Measurements from ENCODE around the gene ARHGAP22.

ARHGAP22 gene

GRCh38 chr10:48523212-48523819 is 81.6 kb downstream of the ARHGAP22 start:
- no peaks in the 10 kb centered on the region for H3K36me3 ChIP-seq (ENCODE audit: control insufficient read depth, insufficient read depth, low read length, severe bottlenecking)
- peak overlapping the region; percentile 70 for H3K9ac ChIP-seq (ENCODE audit: low read length)
- H3K4me3 ChIP-seq (ENCODE audit: low read length) = peak overlapping the region; percentile 78
- H3K27me3 ChIP-seq (replicated peaks; ENCODE audit: control insufficient read depth, insufficient read depth, low read length) = no peaks in the 10 kb centered on the region
- DNase-seq (ENCODE audit: low read depth) = peak; percentile 92
- no peaks in the 10 kb centered on the region for H3K9me3 ChIP-seq (ENCODE audit: control insufficient read depth, low read length)
- peaks cover 44% of the 10 kb centered on the region for H3K4me1 ChIP-seq (ENCODE audit: control insufficient read depth, insufficient read depth, low read length)

- peak overlapping the region; percentile 70 for H3K9ac ChIP-seq (ENCODE audit: low read length)
- no peaks in the 10 kb centered on the region for H3K9me3 ChIP-seq (ENCODE audit: control insufficient read depth, low read length)
- peaks cover 48% of the 10 kb centered on the region for H3K4me1 ChIP-seq (ENCODE audit: control insufficient read depth, insufficient read depth, low read length)
- H3K4me3 ChIP-seq (ENCODE audit: low read length) = no peak overlapping the region
- no peak for DNase-seq (ENCODE audit: low read depth)
- H3K27me3 ChIP-seq (replicated peaks; ENCODE audit: control insufficient read depth, insufficient read depth, low read length) = no peaks in the 10 kb centered on the region
- no peaks in the 10 kb centered on the region for H3K36me3 ChIP-seq (ENCODE audit: control insufficient read depth, insufficient read depth, low read length, severe bottlenecking)
Measured at GRCh38 chr10:48522011-48522765, 82.7 kb downstream of the ARHGAP22 start.

- H3K9ac ChIP-seq (ENCODE audit: low read length) = no peak overlapping the region
- no peak overlapping the region for H3K4me3 ChIP-seq (ENCODE audit: low read length)
- H3K9me3 ChIP-seq (ENCODE audit: control insufficient read depth, low read length) = peaks cover 2% of the 10 kb centered on the region
- DNase-seq (ENCODE audit: low read depth) = no peak
- H3K27me3 ChIP-seq (replicated peaks; ENCODE audit: control insufficient read depth, insufficient read depth, low read length) = no peaks in the 10 kb centered on the region
- H3K4me1 ChIP-seq (ENCODE audit: control insufficient read depth, insufficient read depth, low read length) = peaks cover 33% of the 10 kb centered on the region
- no peaks in the 10 kb centered on the region for H3K36me3 ChIP-seq (ENCODE audit: control insufficient read depth, insufficient read depth, low read length, severe bottlenecking)
Measured at GRCh38 chr10:48520594-48520993, 84.3 kb downstream of the ARHGAP22 start.

GRCh38 chr10:48520184-48520506 is 84.7 kb downstream of the ARHGAP22 start:
- DNase-seq (ENCODE audit: low read depth) = no peak
- H3K27me3 ChIP-seq (replicated peaks; ENCODE audit: control insufficient read depth, insufficient read depth, low read length) = no peaks in the 10 kb centered on the region
- no peak overlapping the region for H3K9ac ChIP-seq (ENCODE audit: low read length)

DNA sequence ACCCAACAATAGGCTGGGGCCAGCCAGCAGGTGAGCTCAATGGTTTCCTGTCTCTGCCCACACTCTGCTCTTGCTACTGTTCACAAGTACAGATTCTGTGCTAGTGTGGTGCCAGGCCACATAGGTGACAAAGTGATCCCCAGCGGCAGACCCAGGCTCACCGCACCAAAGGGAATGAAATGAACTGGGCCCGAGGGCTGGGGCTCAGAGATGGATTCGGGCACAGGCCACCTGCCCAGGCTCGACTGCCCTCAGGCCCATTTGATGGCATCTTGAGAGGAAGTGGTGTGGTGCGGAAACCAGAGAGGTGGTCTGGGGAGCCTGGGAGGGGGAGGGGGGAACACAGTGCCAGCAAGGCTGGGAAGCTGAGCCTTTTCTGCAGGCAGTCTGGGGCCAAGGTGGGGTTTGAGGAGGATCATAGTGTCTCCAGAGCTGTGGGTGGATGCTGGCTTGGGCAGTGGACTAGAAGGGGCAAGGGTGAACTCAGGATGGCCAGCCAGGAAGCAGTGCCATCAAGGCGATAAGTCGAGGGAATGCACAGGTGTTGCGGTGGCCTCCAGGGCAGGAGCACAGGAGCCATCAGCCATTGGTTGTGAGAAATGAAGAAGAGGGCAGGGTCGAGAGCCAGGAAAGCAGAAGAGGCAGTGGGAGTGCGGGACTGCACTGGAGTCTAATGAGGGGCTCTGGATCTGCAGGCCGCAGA is 85.2 kb downstream of the ARHGAP22 start:
- H3K27me3 ChIP-seq (replicated peaks; ENCODE audit: control insufficient read depth, insufficient read depth, low read length) = no peaks in the 10 kb centered on the region
- peaks cover 32% of the 10 kb centered on the region for H3K4me1 ChIP-seq (ENCODE audit: control insufficient read depth, insufficient read depth, low read length)
- no peak overlapping the region for H3K4me3 ChIP-seq (ENCODE audit: low read length)
- H3K9me3 ChIP-seq (ENCODE audit: control insufficient read depth, low read length) = peaks cover 12% of the 10 kb centered on the region
- DNase-seq (ENCODE audit: low read depth) = no peak
- H3K9ac ChIP-seq (ENCODE audit: low read length) = no peak overlapping the region
- H3K36me3 ChIP-seq (ENCODE audit: control insufficient read depth, insufficient read depth, low read length, severe bottlenecking) = no peaks in the 10 kb centered on the region

More at GRCh38 chr10:48520184-48520506, 84.7 kb downstream of the ARHGAP22 start:
- H3K9me3 ChIP-seq (ENCODE audit: control insufficient read depth, low read length) = peaks cover 7% of the 10 kb centered on the region
- no peaks in the 10 kb centered on the region for H3K36me3 ChIP-seq (ENCODE audit: control insufficient read depth, insufficient read depth, low read length, severe bottlenecking)
- H3K4me1 ChIP-seq (ENCODE audit: control insufficient read depth, insufficient read depth, low read length) = peaks cover 32% of the 10 kb centered on the region
- H3K4me3 ChIP-seq (ENCODE audit: low read length) = no peak overlapping the region

- H3K9ac ChIP-seq (ENCODE audit: low read length) = no peak overlapping the region
- peaks cover 32% of the 10 kb centered on the region for H3K4me1 ChIP-seq (ENCODE audit: control insufficient read depth, insufficient read depth, low read length)
- H3K9me3 ChIP-seq (ENCODE audit: control insufficient read depth, low read length) = peaks cover 18% of the 10 kb centered on the region
- no peak for DNase-seq (ENCODE audit: low read depth)
- H3K4me3 ChIP-seq (ENCODE audit: low read length) = no peak overlapping the region
- no peaks in the 10 kb centered on the region for H3K36me3 ChIP-seq (ENCODE audit: control insufficient read depth, insufficient read depth, low read length, severe bottlenecking)
- no peaks in the 10 kb centered on the region for H3K27me3 ChIP-seq (replicated peaks; ENCODE audit: control insufficient read depth, insufficient read depth, low read length)
Measured at GRCh38 chr10:48518986-48519385, 85.9 kb downstream of the ARHGAP22 start.

- no peak overlapping the region for H3K9ac ChIP-seq (ENCODE audit: low read length)
- H3K36me3 ChIP-seq (ENCODE audit: control insufficient read depth, insufficient read depth, low read length, severe bottlenecking) = no peaks in the 10 kb centered on the region
- no peak for DNase-seq (ENCODE audit: low read depth)
- no peaks in the 10 kb centered on the region for H3K27me3 ChIP-seq (replicated peaks; ENCODE audit: control insufficient read depth, insufficient read depth, low read length)
- peaks cover 32% of the 10 kb centered on the region for H3K4me1 ChIP-seq (ENCODE audit: control insufficient read depth, insufficient read depth, low read length)
- no peak overlapping the region for H3K4me3 ChIP-seq (ENCODE audit: low read length)
- peaks cover 25% of the 10 kb centered on the region for H3K9me3 ChIP-seq (ENCODE audit: control insufficient read depth, low read length)
Measured at GRCh38 chr10:48517911-48518811, 86.7 kb downstream of the ARHGAP22 start.

GRCh38 chr10:48517482-48517881 is 87.4 kb downstream of the ARHGAP22 start:
- H3K4me3 ChIP-seq (ENCODE audit: low read length) = no peak overlapping the region
- DNase-seq (ENCODE audit: low read depth) = no peak
- H3K4me1 ChIP-seq (ENCODE audit: control insufficient read depth, insufficient read depth, low read length) = peaks cover 25% of the 10 kb centered on the region
- peaks cover 26% of the 10 kb centered on the region for H3K9me3 ChIP-seq (ENCODE audit: control insufficient read depth, low read length)
- no peaks in the 10 kb centered on the region for H3K27me3 ChIP-seq (replicated peaks; ENCODE audit: control insufficient read depth, insufficient read depth, low read length)
- no peaks in the 10 kb centered on the region for H3K36me3 ChIP-seq (ENCODE audit: control insufficient read depth, insufficient read depth, low read length, severe bottlenecking)
- no peak overlapping the region for H3K9ac ChIP-seq (ENCODE audit: low read length)

DNA sequence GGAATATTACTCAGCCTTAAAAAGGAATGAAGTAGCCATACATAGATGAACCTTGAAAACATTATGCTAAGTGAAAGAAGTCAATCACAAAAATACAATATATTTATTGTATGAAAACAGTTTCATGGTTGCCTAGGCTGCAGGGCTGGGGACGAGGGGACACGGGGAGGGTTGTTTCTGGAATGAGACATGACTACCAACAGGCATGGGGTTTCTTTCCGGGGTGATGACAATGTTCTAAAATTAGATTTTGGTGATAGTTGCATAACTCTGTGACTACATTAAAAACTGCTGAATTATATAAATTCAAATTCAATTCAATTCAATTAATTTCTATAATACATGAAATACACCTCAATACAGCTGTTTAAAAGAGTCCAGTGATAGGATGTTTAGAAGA is 88.0 kb downstream of the ARHGAP22 start:
- Histone ChIP-seq H3K27me3 (replicated peaks; ENCODE audit: control insufficient read depth, insufficient read depth, low read length) (no peaks in the 10 kb centered on the region), H3K9ac (ENCODE audit: low read length) (no peak overlapping the region), H3K36me3 (ENCODE audit: control insufficient read depth, insufficient read depth, low read length, severe bottlenecking) (no peaks in the 10 kb centered on the region), H3K9me3 (ENCODE audit: control insufficient read depth, low read length) (peaks cover 26% of the 10 kb centered on the region), H3K4me3 (ENCODE audit: low read length) (no peak overlapping the region), H3K4me1 (ENCODE audit: control insufficient read depth, insufficient read depth, low read length) (peaks cover 19% of the 10 kb centered on the region)
- no peak for DNase-seq (ENCODE audit: low read depth)

- H3K36me3 ChIP-seq (ENCODE audit: control insufficient read depth, insufficient read depth, low read length, severe bottlenecking) = no peaks in the 10 kb centered on the region
Measured at GRCh38 chr10:48514916-48515315, 90.0 kb downstream of the ARHGAP22 start.

GRCh38 chr10:48514255-48514654 is 90.6 kb downstream of the ARHGAP22 start:
- no peaks in the 10 kb centered on the region for H3K36me3 ChIP-seq (ENCODE audit: control insufficient read depth, insufficient read depth, low read length, severe bottlenecking)
- DNase-seq (ENCODE audit: low read depth) = no peak
- peaks cover 26% of the 10 kb centered on the region for H3K9me3 ChIP-seq (ENCODE audit: control insufficient read depth, low read length)
- H3K9ac ChIP-seq (ENCODE audit: low read length) = no peak overlapping the region
- H3K4me3 ChIP-seq (ENCODE audit: low read length) = no peak overlapping the region
- H3K4me1 ChIP-seq (ENCODE audit: control insufficient read depth, insufficient read depth, low read length) = peaks cover 14% of the 10 kb centered on the region
- no peaks in the 10 kb centered on the region for H3K27me3 ChIP-seq (replicated peaks; ENCODE audit: control insufficient read depth, insufficient read depth, low read length)

More at GRCh38 chr10:48514916-48515315, 90.0 kb downstream of the ARHGAP22 start:
- no peak for DNase-seq (ENCODE audit: low read depth)
- Histone ChIP-seq H3K27me3 (replicated peaks; ENCODE audit: control insufficient read depth, insufficient read depth, low read length) (no peaks in the 10 kb centered on the region), H3K4me1 (ENCODE audit: control insufficient read depth, insufficient read depth, low read length) (peaks cover 15% of the 10 kb centered on the region), H3K4me3 (ENCODE audit: low read length) (no peak overlapping the region), H3K9ac (ENCODE audit: low read length) (no peak overlapping the region), H3K9me3 (ENCODE audit: control insufficient read depth, low read length) (peaks cover 26% of the 10 kb centered on the region)

Data from adipocyte (in vitro differentiated cells).